WTC11 (cell line): Measurements from ENCODE around the gene NHSL1.

Source experiments
- ESRRA ChIP-seq: sonication (generic); formaldehyde crosslinking; IDR thresholded peaks from 2 replicates; pipeline ENCODE4 v1.8.1; 2022; ENCODE audit warnings: mild to moderate bottlenecking, missing genetic modification reagents, borderline replicate concordance
- TF ChIP-seq, protein P1 (sequence below): sonication (generic); formaldehyde crosslinking; IDR thresholded peaks from 2 replicates; pipeline ENCODE4 v1.8.1; 2022; ENCODE audit warnings: mild to moderate bottlenecking, moderate library complexity, missing genetic modification reagents
- TF ChIP-seq, protein P2 (sequence below): fragments of 200-600 bp; IDR thresholded peaks from 2 replicates; pipeline ENCODE4 v1.8.0; 2022; ENCODE audit warnings: antibody characterized with exemption

DNA sequence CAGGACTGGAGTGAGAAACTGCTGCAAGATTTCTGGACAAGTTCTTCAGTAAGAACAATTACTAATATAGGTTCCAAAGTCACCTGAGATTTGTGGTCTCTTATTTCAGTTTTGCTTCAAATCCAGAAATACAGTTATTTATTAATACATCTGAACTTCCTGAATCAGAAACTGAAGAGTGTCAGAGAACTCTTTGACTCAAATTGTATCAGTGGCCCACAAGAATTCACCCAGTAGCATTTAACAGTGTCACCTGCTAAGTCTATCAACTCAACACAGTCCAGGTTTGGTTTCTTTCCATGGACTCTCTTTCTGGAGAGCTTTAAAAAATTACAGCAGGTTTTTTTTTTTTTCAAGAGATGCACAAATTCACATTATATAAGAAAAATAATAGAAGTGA is 18.8 kb upstream of the NHSL1 start:
- TF ChIP-seq, protein P1, sequence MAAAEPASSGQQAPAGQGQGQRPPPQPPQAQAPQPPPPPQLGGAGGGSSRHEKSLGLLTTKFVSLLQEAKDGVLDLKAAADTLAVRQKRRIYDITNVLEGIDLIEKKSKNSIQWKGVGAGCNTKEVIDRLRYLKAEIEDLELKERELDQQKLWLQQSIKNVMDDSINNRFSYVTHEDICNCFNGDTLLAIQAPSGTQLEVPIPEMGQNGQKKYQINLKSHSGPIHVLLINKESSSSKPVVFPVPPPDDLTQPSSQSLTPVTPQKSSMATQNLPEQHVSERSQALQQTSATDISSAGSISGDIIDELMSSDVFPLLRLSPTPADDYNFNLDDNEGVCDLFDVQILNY, result no peak
- TF ChIP-seq ESRRA (CRISPR knock-in tag), result no peak
- TF ChIP-seq, protein P2, sequence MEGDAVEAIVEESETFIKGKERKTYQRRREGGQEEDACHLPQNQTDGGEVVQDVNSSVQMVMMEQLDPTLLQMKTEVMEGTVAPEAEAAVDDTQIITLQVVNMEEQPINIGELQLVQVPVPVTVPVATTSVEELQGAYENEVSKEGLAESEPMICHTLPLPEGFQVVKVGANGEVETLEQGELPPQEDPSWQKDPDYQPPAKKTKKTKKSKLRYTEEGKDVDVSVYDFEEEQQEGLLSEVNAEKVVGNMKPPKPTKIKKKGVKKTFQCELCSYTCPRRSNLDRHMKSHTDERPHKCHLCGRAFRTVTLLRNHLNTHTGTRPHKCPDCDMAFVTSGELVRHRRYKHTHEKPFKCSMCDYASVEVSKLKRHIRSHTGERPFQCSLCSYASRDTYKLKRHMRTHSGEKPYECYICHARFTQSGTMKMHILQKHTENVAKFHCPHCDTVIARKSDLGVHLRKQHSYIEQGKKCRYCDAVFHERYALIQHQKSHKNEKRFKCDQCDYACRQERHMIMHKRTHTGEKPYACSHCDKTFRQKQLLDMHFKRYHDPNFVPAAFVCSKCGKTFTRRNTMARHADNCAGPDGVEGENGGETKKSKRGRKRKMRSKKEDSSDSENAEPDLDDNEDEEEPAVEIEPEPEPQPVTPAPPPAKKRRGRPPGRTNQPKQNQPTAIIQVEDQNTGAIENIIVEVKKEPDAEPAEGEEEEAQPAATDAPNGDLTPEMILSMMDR, result no peak
